ENCODE data around the gene AKAP8L. TPM values are rescaled to one million over a fixed set of nuclear protein-coding genes. Genes with fewer than 3 reads are reported as not detected.

The AKAP8L gene
- total and polyA plus RNA-seq, 2 of the 8 experiments (the other 6 are each of a cell fraction or from before 2014, with no cell fraction given) = 75.1 to 138 TPM

DNA sequence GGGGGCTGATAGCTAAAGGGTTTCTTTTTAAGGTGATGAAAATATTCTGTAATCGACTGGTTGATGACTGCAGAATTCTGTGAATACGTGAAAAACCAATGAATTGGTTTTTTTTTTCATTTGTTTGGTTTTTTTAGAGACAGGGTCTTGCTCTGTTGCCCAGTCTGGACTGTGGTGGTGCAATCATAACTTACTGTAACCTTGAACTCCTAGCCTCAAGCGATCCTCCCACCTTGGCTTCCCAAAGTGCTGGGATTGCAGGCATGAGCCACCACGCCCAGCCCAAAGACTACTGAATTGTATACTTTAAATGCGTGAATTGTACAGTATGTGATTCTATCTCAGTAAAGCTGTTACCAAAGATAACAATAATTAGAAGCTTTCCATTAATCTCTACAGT, 24.4 kb downstream of the AKAP8L start:
- Histone ChIP-seq H3K4me1 (replicated peaks in 1 of 4; ENCODE audit: control insufficient read depth in 3 of 4, insufficient read depth in 4 of 4, low read length in 3 of 4) (no peaks in the 10 kb centered on the region), H4K8ac (ENCODE audit: extremely low read depth, insufficient read depth, low read length) (no peak overlapping the region), H3K79me2 (ENCODE audit: control insufficient read depth in 1 of 2, insufficient read depth in 2 of 2, low read length in 2 of 2) (peaks cover 3 to 23% of the 10 kb centered on the region in 2 experiments; a peak in 2 of 4 replicates), H3K14ac (ENCODE audit: insufficient read length) (no peak overlapping the region), H3K4me3 (ENCODE audit: extremely low read depth in 1 of 4, insufficient read depth in 2 of 4, low read depth in 3 of 4, low read length in 4 of 4) (no peak overlapping the region), H3K23ac (ENCODE audit: insufficient read length) (no peak overlapping the region), H3K9ac (replicated peaks in 1 of 4; ENCODE audit: extremely low read depth in 1 of 4, low read depth in 3 of 4, low read length in 3 of 4) (no peak overlapping the region), H2AFZ (ENCODE audit: low read length) (no peak overlapping the region), H2AK5ac (ENCODE audit: low read depth, low read length) (no peak overlapping the region), H3K4me2 (ENCODE audit: insufficient read depth in 1 of 2, low read depth in 2 of 2, low read length in 2 of 2) (no peak overlapping the region), H3K4ac (replicated peaks; ENCODE audit: insufficient read length, low read depth, low read length) (no peak overlapping the region), H2BK5ac (ENCODE audit: low read depth, low read length) (no peak overlapping the region), H2BK120ac (replicated peaks; ENCODE audit: low read depth, low read length) (no peak overlapping the region), H4K20me1 (replicated peaks in 1 of 2; ENCODE audit: control insufficient read depth in 1 of 2, insufficient read depth in 2 of 2, low read length in 2 of 2) (peaks cover 10 to 13% of the 10 kb centered on the region in 2 experiments), H2BK15ac (ENCODE audit: low read length) (no peak overlapping the region), H3K27ac (ENCODE audit: low read depth, low read length) (no peak overlapping the region), H3K56ac (replicated peaks; ENCODE audit: insufficient read length, low read depth, low read length) (no peak overlapping the region), H3K23me2 (ENCODE audit: low read depth, low read length) (no peaks in the 10 kb centered on the region), H2BK20ac (ENCODE audit: low read length) (no peak overlapping the region), H3K27me3 (replicated peaks in 1 of 4; ENCODE audit: control insufficient read depth in 3 of 4, extremely low read depth in 1 of 4, insufficient read depth in 3 of 4, low read length in 3 of 4) (no peaks in the 10 kb centered on the region), H2BK12ac (ENCODE audit: low read depth, low read length) (no peak overlapping the region), H3K36me3 (ENCODE audit: control insufficient read depth in 2 of 4, insufficient read depth in 4 of 4, low read length in 3 of 4) (peaks cover 20 to 52% (median 37%) of the 10 kb centered on the region in 4 experiments), H3K18ac (ENCODE audit: extremely low read depth, low read length) (no peak overlapping the region), H3K9me3 (ENCODE audit: insufficient read depth in 2 of 2, low read depth in 1 of 2, low read length in 1 of 2) (no peaks in the 10 kb centered on the region), H3K79me1 (ENCODE audit: low read depth, low read length) (peaks cover 6% of the 10 kb centered on the region; the same call in 1 of the 2 replicates), H4K5ac (ENCODE audit: insufficient read length, low read depth, low read length) (no peak overlapping the region), H4K91ac (replicated peaks; ENCODE audit: insufficient read length, low read length) (no peak overlapping the region)
- ChIA-PET CTCF (ENCODE audit: partially characterized antibody) (interaction anchor here (0.6 to 0.7 kb wide), 2 partner anchors 42 to 173 kb away, joined by 3 read pairs; no protein-coding TSS in a partner anchor), POLR2A (ENCODE audit: partially characterized antibody) (interaction anchor here (1.3 to 7.0 kb wide), 3 partner anchors 15 to 25 kb away, joined by 4 to 36 read pairs (median 5); partner anchors contain the start of genes AKAP8 and AKAP8L)
- DNase-seq (ENCODE audit: low read depth in 1 of 2, low spot score in 2 of 2) (no peak), FAIRE-seq (no peak)
- WGBS, 2 experiments (ENCODE audit: extremely low coverage in 1 of 2, insufficient coverage in 1 of 2, insufficient read length in 1 of 2, insufficient replicate concordance in 2 of 2, low coverage in 1 of 2, low lambda C conversion rate in 2 of 2, missing lambda C conversion rate in 1 of 2) = 95% methylated on average over 5 of the region's 5 CpGs; no CpG with 5 or more reads in 1 of the 2 experiments
- no peak for TF ChIP-seq SP4 (IDR thresholded peaks at IDR 0.05; ENCODE audit: low read length)
- TF ChIP-seq TCF12 (IDR thresholded peaks at IDR 0.05; ENCODE audit: low read depth, low read length) = no peak
- TF ChIP-seq, protein P1, sequence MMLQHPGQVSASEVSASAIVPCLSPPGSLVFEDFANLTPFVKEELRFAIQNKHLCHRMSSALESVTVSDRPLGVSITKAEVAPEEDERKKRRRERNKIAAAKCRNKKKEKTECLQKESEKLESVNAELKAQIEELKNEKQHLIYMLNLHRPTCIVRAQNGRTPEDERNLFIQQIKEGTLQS (IDR thresholded peaks at IDR 0.05; ENCODE audit: insufficient read depth, low read depth, low read length) = no peak
- no peak for TF ChIP-seq POU5F1 (IDR thresholded peaks at IDR 0.05; ENCODE audit: low read depth, low read length)
- no peak for TF ChIP-seq EGR1 (IDR thresholded peaks at IDR 0.05; ENCODE audit: borderline replicate concordance, low read depth, low read length)
- no peak for TF ChIP-seq SP2 (IDR thresholded peaks at IDR 0.05; ENCODE audit: low read length)
- TF ChIP-seq, protein P2, sequence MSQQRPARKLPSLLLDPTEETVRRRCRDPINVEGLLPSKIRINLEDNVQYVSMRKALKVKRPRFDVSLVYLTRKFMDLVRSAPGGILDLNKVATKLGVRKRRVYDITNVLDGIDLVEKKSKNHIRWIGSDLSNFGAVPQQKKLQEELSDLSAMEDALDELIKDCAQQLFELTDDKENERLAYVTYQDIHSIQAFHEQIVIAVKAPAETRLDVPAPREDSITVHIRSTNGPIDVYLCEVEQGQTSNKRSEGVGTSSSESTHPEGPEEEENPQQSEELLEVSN (IDR thresholded peaks at IDR 0.05) = no peak
- TF ChIP-seq SAP30 (IDR thresholded peaks at IDR 0.05; ENCODE audit: insufficient read depth, insufficient replicate concordance, low read length) = no peak
- no peak for TF ChIP-seq CEBPB (IDR thresholded peaks at IDR 0.05; ENCODE audit: low read depth, low read length)
- no peak for TF ChIP-seq BCL11A (IDR thresholded peaks at IDR 0.05; ENCODE audit: low read depth in 2 of 2, low read length in 2 of 2)
- no peak for TF ChIP-seq SRF (IDR thresholded peaks at IDR 0.05; ENCODE audit: low read depth, low read length)
- no peak for TF ChIP-seq ZNF274 (IDR thresholded peaks at IDR 0.05; ENCODE audit: borderline replicate concordance, extremely low read depth, low read length)

All from H1 (cell line).